ENCODE results near the gene RBX1.
A peak's percentile ranks its signal among the peaks of the same experiment; 100 is the strongest.
"Not testable (repeated sequence)": the region's sequence is repeated elsewhere in the genome, so short reads cannot be mapped to it uniquely, and the experiment has no call there.

RBX1 gene

DNA sequence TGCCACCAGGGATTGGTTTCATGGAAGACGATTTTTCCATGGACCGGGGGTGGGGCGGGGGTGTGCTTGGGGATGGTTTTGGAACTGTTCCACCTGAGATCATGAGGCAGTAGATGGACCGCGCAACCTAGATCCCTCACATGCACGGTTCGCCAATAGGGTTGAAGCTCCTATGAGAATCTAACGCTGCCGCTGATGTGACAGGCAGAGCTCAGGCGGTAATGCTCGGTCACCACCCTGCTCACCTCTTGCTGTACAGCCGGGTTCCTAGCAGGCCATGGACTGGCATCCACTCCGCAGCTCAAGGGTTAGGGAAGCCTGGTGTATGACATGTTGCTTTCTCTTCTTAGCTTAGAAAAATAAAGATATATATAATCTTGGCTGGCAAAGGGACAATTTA lies 22.0 kb downstream of the RBX1 start:
- no peak for DNase-seq

DNA sequence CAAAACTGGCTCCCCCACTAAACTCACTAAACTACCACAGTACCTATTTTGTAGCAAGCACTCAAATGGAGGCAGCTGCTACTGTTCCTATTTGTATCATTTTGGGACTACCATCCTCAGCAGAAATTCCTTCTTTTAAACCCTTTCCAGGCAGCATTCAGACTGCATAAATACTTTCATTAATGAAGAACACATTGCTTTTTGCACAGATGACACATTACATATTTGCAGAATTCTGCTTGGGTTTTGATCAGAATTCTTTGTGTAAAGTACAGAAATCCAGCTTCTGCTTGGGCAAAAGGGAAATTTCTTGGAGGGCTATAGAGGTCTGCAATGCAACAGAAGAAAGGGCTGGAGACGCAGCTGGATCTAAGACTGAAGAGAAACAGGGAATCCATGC lies 24.2 kb downstream of the RBX1 start:
- DNase-seq, result no peak

DNA sequence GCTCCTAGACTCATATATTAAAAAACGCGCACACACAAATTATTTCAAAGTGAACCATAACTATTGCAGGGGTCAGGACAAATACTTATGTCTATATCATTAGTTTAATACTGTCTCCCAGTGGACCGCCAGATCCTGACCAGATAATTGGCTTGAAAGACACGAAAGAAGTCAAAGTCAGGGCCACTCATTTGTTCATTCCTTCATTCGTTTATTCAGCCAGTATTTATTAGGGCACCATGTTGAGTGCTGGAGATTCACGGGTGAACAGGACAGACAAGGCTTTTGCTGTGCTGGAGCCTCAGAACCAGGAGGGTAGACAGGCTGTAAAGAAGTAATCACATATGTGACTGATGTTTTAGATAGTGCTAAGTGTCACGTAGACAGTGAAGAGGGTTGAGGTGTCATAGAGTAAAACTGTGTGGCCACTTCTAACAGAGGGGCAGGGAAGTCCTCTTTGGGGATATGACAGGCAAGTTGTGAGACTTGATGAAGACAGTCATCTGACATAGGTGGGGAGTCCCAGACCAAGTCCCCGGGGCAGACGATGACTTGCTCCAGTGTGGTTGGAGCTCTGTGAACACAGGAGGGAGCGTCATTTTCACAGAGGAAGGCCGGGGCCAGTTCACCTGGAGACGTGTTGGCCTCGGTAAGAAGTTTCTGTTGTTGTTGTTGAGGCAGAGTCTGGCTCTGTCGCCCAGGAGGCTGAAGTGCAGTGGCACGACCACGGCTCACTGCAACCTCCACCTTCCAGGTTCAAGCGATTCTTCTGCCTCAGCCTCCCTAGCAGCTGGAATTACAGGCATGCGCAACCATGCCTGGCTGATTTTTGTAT lies 25.9 kb downstream of the RBX1 start:
- no peak for DNase-seq

DNA sequence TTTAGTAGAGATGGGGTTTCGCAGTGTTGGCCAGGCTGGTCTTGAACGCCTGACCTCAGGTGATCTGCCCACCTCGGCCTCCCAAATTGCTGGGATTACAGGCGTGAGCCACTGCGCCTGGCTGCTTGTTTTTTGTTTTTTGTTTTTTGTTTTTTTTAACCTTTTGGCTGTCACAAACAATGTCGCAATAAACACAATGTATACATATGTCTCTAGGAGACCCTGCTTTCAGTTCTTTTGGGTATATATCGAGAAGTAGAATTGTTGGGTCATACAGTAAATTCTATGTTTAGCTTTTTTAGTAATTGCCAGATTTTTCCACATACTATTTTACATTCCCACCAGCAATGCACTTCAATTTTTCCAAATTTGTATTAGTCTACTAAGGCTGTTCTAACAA lies 28.0 kb downstream of the RBX1 start:
- DNase-seq, result no peak

DNA sequence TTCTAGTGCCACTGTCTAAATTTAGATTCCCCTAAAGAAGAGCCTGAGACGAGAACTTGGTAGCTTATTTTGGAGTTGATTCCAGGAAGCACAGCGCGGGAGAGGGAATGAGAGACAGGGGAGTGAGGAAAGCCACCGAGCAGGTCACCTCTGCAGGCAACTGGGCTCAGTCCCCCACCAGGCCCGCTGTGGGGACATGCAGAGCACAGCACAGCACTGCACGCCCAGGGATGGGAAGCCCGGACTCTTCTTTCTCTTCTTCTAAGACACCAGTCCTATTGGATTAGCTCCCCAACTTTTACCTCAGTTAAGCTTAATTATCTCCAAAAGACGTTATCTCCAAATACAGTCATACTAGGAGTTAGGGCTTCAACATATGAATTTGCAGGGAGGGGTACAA lies 28.7 kb downstream of the RBX1 start:
- DNase-seq, result no peak

DNA sequence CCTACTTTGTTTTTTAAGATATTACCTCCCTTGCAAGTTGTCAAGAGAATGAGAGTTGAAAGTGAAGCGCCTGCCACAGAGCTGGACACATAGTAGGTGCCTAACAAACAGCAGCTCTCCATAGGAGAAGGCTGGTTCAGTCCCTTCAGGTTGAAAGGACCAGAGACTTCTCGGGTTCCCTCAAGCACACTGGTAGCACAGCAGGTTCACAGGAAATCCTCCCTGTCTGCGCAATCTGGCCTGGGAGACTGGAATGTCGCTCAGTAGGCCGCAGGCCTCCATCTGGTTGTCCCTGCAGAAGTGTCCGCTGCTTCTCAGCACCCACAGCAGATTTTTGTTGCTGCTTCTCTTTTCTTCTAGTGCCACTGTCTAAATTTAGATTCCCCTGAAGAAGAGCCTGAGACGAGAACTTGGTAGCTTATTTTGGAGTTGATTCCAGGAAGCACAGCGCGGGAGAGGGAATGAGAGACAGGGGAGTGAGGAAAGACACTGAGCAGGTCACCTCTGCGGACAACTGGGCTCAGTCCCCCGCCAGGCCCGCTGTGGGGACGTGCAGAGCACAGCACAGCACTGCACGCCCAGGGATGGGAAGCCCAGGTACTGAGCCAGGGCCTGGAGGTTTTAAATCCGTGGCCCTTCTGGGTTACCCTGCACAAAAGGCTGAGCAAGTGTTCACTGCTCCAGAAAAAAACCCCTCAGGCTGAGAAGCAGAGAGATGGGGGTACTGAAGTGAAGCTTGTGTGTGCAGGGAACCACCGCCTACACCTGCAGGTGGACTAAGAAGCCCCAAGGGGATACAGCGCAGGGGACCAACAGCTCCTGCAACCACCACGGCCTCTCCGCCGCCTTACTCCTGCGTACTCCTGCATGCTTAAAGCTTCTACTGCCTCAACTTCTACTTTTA lies 31.6 kb downstream of the RBX1 start:
- no peak for DNase-seq

DNA sequence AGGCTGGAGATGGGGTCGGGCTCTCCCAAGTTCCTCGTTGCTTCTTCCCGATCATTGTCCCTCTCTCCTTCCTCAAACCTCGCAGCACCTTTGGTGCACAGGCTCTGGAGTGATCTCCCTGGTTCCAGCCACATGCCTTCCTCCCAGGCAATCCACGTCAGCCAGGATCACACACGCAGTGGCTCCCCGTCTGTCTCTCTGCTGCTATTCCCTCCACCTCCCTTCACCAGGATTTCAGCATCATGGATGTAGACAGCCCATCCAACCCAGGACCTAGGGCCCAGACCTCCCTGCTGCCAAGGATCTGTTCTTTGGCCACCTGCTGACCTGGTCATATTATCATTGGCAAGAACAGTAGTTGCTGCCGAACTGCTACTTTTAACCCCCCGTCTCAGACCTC lies 40.1 kb downstream of the RBX1 start:
- no peak for DNase-seq

DNA sequence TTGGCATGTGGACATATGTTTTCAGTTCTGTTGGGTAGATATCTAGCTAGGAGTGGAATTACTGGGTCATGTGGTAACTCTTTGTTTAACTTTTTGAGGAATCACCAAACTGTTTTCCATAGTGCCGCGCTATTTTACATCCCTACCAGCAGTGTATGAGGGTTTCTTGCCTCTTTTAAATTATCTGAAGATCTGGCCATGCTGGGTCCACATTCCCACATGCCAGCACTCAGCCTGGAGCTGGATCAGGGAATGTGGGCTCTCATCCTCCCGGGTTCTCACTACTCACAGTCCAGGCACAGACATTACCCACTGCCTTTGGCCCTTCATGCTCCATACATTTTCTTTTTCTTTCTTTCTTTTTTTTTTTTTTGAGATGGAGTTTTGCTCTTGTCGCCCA lies 44.6 kb downstream of the RBX1 start:
- no peak for DNase-seq

DNA sequence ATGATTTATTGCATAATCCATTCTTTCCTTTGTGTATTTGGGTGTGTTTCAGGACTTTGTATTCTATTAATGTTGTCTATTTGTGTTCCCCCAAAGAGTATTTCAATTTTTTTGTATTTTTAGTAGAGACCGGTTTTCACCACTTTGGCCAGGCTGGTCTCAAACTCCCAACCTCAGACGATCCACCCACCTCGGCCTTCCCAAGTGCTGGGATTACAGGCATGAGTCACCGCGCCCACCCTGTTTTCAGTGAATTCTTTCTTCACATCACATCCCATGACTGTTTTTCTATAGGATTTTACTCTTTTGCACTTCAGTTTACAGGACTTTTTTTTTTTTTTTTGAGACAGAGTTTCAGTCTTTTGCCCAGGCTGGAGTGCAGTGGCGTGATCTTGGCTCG lies 46.3 kb downstream of the RBX1 start:
- no peak for DNase-seq

DNA sequence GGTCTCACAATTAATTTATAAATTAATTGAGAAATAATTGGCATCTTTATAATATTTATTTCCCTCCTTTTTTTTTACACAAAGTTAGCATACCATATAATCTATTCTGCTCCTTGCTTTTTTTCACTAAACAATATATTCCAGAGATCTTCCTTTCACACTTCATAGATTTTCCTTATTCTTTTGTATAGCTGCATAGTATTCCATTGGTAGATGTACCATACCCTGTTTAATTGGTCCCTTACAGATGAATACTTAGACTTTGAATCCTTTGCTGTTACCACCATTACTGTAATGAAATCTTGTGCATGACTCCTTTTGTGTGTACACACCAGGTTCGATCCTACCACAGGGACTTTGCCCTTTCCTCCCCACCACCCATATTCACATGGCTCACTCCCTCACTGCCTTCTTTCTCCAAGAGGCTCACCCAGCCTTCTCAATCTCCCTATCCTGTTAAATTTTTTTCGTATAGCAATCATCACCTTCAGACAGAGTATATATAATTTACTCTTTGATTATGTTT lies 48.9 kb downstream of the RBX1 start:
- no peak for DNase-seq

DNA sequence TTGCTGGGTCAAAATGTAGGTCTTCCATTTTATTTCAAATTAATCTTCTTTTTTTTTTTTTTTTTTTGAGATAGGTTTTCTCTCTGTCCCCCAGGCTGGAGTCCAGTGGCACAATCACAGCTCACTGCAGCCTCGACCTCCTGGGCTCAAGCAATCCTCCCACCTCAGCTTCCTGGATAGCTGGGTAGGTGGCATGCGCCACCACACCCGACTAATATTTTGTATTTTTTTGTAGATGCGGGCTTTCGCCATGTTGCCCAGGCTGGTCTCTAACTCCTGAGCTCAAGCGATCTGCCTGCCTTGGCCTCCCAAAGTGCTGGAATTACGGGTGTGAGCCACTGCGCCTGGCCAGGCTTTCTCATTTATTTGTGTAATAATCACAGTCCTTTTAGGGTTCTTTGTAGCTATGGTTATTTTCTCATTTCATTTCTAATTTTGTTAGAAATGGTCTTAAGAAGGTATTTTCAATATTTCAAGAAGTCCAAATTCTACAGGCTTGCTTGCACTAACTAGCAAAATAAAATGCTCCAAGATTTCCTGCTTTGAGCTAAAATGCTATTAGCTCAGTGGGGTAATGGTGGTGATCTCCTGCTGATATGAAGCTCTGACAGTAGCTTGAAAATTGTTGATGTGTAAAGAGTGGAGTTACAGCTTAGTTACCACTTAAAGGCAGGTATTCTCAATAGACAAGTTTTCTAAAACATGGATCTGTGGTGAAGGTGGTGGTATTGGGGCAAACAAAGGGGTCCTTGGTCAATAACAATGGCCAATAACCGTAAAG lies 50.0 kb downstream of the RBX1 start:
- DNase-seq, result no peak

DNA sequence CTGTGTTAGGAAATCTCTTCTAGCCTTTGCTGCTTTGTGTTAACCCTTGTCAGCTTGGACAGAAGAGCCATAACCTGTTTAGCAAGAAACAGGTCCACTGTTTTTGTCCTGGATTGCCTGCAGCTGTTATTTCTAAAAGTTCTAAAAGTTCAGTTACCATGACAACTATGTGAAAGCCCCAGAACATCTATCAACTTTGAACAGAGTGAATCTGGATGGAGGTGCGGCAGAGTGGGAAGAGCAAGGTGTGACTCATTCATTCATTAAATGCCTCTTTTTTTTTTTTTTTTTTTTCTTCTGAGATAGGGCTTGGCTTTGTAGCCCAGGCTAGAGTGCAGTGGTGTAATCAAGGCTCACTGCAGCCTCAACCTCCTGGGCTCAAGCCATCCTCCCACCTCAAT lies 50.5 kb downstream of the RBX1 start:
- no peak for DNase-seq

DNA sequence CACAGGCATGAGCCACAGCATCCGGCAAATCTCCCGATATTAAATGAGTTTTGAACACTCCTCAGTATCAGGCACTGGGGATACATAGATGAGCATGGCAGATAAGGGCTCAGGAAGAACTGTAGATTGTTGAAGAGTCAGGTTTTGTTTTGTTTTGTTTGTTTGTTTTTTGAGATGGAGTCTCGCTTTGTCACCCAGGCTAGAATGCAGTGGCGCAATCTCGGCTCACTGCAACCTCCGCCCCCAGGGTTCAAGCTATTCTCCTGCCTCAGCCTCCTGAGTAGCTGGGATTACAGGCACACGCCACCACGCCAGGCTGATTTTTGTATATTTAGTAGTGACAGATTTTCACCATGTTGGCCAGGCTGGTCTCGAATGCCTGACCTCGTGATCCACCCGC lies 51.2 kb downstream of the RBX1 start:
- not testable (repeated sequence) for DNase-seq

DNA sequence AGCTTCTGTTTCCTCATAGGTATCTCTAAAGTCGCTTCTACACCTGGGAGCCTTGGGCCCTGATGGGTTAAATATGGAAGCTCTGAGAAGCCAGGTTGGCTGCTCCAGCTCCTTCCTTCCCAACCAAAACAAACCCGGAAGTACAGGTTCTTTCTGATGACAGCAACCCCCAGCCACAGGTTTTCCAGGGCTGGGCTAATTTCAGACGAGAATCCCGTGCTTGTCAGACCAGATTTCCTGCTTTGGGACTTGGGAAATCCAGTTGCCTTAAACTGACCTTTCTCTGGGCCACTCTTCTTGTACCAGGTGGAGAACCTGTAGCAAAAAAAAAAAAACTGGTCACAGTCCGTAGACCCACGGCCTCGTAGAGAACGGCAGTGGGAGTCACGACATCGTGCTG lies 51.9 kb downstream of the RBX1 start:
- no peak for DNase-seq

DNA sequence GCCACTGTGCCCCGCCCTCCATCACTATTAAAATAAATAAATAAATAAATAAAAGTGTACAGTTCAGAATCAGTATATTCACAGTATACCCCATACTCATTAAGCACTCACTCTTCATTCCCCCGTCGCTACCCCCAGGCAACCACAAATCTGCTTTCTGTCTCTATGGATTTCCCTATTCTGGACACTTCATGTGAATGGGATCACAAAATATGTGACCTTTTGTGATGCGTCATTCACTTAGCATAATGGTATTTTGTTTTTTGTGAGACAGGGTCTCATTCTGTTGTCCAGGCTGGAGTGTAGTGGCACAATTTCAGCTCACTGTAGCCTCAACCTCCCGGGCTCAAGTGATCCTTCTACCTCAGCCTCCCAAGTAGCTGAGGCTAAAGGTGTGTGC lies 52.8 kb downstream of the RBX1 start:
- no peak for DNase-seq

DNA sequence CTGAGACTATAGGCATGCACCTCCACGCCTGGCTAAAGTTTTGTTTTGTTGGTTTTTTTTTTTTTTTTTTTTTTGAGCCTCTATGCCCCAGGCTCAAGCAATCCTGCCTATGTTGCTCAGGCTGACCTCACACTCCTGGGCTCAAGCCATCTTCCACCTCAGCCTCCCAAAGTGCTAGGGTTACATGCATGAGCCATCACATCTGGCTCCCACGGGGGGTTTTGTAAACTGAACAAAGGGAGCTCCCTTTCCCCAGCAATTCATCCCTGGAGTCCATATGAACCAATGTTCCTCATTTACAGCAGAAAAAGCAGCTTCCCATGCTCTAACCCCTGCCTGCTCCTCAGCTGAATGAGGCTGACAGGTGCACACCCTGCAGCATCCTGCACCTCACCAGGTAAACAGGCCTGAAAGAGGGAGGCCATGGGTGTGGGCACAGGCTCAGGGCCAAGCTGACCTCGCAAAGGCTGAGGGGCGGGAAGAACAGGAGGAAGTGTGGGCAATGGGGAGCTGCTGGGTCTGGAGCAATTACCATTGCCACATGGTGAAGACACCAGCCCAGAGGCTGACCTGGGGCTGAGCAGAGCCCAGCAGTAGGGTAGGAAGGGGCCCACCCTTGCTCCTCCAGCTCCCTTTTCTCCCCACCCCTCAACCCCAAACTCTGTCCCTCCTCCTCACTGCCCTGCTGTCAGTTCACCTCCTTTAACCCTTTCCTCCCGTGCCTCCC lies 58.2 kb downstream of the RBX1 start:
- DNase-seq, result no peak

DNA sequence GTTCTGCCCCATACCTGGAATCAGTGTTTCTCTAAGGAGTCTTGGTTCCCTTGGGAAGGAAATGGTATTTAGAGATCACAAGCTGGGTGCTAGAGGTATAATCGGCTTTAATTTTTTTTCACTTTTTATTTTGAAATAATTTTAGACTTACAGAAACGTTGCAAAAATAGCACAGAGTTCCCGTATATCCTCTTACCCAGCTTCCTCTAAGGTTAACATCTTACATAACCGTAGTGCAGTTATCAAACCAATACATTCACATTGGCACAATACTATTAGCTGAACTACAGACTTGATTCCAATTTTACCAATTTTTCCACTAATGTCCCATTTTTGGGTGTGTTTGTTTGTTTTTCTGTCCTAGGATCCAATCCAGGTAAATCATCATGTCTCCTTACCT lies 63.8 kb downstream of the RBX1 start:
- DNase-seq, result no peak

DNA sequence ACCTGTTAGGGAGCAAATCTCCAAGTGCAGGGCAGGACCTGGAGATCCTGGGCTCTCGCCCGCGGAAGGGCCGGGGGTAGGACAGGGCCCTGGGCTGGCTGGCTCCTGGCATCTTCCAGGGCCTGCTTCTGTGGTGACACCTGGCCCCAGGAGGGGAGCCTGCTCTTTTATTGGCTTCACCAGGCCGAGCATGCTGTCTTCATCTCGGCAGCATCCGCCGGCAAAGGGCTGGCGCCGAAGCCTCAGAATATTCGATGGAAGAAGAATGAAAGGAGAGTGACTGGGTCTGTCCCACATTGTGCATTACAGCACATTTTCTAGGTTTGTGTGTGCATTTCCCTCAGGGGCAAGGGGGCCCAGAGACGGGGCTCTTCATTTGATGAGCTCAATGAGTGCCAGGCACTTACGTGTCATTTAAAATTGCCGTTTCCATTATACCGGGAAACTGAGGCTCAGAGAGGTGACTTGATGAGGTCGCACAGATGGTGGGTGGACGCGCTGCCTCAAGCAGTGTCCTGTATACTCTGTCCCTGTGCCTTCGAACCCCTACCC lies 70.0 kb downstream of the RBX1 start:
- DNase-seq, result no peak

DNA sequence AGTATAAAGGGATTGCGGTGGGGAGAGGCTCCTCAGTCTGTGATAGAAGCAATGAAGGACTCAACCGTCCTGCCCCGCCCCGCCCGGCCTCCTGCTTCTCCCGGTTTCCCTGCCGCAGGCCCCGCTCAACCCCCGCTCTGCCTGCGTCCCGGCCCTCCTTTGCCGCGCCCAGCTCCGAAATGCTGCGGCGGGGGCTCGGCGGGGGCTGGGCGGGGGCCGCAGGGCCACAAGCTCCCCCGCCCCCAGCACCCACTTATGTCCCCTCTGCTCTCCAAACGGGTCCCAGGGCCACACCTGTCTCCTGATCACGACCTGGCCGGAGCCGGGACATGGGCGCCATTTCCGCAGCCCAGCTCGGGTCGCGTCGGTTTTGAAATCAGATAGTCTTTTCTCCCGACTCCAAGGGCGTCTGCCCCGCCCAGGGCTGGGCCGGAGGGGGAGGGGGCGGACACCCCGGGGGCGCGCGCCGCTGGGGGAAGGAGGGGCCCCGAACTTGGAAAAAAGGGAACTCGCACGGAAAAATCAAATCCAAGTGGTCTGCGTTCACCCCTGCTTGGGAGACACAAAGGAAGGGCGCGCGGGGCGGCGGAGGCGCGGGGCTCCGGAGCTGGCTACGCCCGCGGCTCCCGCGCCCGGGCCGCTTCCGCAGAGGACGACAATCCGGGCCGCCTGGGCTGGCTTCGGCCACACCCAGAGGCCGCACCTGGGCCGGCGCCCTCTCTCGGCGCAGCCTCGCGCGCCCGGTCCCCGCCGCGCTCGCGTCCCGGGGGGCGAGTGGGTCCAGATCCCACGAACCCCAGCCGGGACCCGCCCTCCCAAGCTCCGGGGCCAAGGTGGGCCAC lies 70.7 kb downstream of the RBX1 start:
- no peak for DNase-seq

DNA sequence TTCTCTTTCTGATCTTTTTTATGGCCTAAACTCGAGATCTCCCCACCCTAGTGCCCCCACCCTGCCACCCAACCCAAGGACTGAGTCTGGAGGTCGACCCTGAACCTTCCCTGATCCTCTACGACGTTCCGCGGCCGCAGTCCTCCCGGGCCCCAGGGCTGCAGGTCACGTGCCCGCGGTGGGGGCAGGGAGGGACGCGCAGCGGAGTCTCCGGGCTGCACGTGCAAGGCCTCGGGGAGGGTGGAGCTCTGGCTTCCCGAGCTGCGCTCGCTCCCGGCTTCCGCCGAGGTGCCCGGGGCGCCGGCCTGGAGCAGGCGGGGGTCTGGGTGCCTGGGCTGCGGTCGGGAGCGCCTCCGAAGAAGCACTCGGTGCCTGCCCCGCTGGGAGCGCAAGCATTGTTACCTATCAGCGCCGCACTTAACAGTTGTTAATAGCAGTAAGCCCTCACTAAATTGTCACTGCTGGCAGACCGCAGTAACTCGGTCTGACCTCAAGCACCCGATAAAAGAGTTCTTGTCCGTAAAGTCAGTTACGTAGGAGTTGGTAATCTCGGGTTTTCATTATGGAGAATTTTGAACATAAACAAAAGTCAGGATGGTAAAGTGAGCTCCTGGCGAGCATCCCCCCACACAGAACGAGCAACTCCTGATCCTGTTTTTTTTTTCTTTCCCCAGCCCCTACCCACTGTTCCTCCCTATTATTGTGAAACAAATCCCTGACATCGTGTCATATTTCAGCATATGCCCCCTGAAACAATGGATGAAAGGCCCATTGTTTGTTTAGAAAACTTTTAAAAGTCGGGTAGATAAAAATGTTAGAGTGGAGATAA lies 71.5 kb downstream of the RBX1 start:
- peak; percentile 35 for DNase-seq
